PC-3 (cell line): ENCODE results near the gene WDR90. TPM values are rescaled to one million over a fixed set of nuclear protein-coding genes. Genes with fewer than 3 reads are reported as not detected.

ENCODE experiments used
- ATAC-seq: fragments of 200-7000 bp; cut with Tn5 transposase; 2 replicates; pipeline ENCODE4 v1.9.1; 2020; ENCODE audit warnings: mild to moderate bottlenecking, moderate library complexity
- BruUV-seq: library from RNA; stranded (reverse); fragments of 400-500 nt; replicated peaks from 2 replicates; lab custom pipeline; 2021; lab: Mats Ljungman, UMichigan
- CTCF ChIA-PET: fragments of 300-600 bp; sonication (Branson Sonifier 250); formaldehyde crosslinking; loops from one replicate; lab custom pipeline; 2022; ENCODE audit warnings: antibody characterized with exemption; lab: Charles Lee
- POLR2A ChIA-PET: fragments of 300-600 bp; sonication (Branson Sonifier 250); formaldehyde crosslinking; loops from one replicate; lab custom pipeline; 2022; ENCODE audit warnings: antibody characterized with exemption; ENCODE audit not compliant: unreplicated experiment; lab: Charles Lee
- DNase-seq: peaks from one replicate; pipeline ENCODE4 v3.0.0-alpha.2; 2015
- H2AFZ ChIP-seq: fragments of 300-600 bp; sonication (generic); 2 replicates; pipeline ENCODE4 v1.6.0; 2016; ENCODE audit warnings: antibody characterized with exemption, low read length
- H3F3A ChIP-seq: fragments of 300-600 bp; sonication (generic); one replicate; pipeline ENCODE4 v1.6.0; 2017; ENCODE audit warnings: antibody characterized with exemption, low read length, control low read depth, mild to moderate bottlenecking; ENCODE audit not compliant: unreplicated experiment
- H3K27ac ChIP-seq: fragments of 300-600 bp; sonication (generic); 2 replicates; pipeline ENCODE4 v1.5.1; 2016; ENCODE audit warnings: mild to moderate bottlenecking, low read length
- H3K27me3 ChIP-seq: fragments of 300-600 bp; sonication (generic); 2 replicates; pipeline ENCODE4 v1.6.1; 2016; ENCODE audit warnings: low read length, mixed read lengths
- H3K36me3 ChIP-seq: fragments of 300-600 bp; sonication (generic); 2 replicates; pipeline ENCODE4 v1.6.1; 2016; ENCODE audit warnings: low read depth, mixed run types, low read length, mixed read lengths
- H3K4me1 ChIP-seq: fragments of 300-600 bp; sonication (generic); 2 replicates; pipeline ENCODE4 v1.5.1; 2016; ENCODE audit warnings: low read length; ENCODE audit not compliant: insufficient read depth
- H3K4me2 ChIP-seq: fragments of 300-600 bp; sonication (generic); 2 replicates; pipeline ENCODE4 v1.6.0; 2016; ENCODE audit warnings: low read length
- H3K4me3 ChIP-seq: fragments of 300-600 bp; sonication (generic); 2 replicates; pipeline ENCODE4 v1.5.1; 2016; ENCODE audit warnings: mild to moderate bottlenecking, low read length, mixed read lengths
- H3K79me2 ChIP-seq: fragments of 300-600 bp; sonication (generic); 2 replicates; pipeline ENCODE4 v1.6.1; 2017; ENCODE audit warnings: low read length, mixed read lengths
- H3K9ac ChIP-seq: fragments of 300-600 bp; sonication (generic); 2 replicates; pipeline ENCODE4 v1.6.0; 2016; ENCODE audit warnings: mild to moderate bottlenecking, low read length
- H3K9me2 ChIP-seq: fragments of 300-600 bp; sonication (generic); replicated peaks from 2 replicates; pipeline ENCODE4 v1.6.1; 2016; ENCODE audit warnings: mixed run types, low read length, mixed read lengths
- H3K9me3 ChIP-seq: fragments of 300-600 bp; sonication (generic); 2 replicates; pipeline ENCODE4 v1.6.1; 2016; ENCODE audit warnings: low read length, mixed read lengths
- H4K20me1 ChIP-seq: fragments of 300-600 bp; sonication (generic); 2 replicates; pipeline ENCODE4 v1.6.1; 2016; ENCODE audit warnings: low read length, mixed read lengths
- EZH2 ChIP-seq: fragments of 300-600 bp; sonication (generic); IDR thresholded peaks from one replicate; pipeline ENCODE4 v1.6.1; 2017; ENCODE audit warnings: antibody characterized with exemption, mild to moderate bottlenecking, low read length; ENCODE audit not compliant: unreplicated experiment
- EZH2phosphoT487 ChIP-seq: fragments of 300-600 bp; sonication (generic); IDR thresholded peaks from 2 replicates; pipeline ENCODE4 v1.6.1; 2018; ENCODE audit warnings: mild to moderate bottlenecking, antibody characterized with exemption, low read length, borderline replicate concordance
- intact Hi-C: fragments of 100-400 bp; cut with micrococcal nuclease; formaldehyde crosslinking; loops from 2 replicates; pipeline ENCODE4 v1.9.0; 2023
- total RNA-seq: library from RNA; depleted of rRNA; stranded (reverse); fragments of >200 nt; gene quantifications from 2 replicates; pipeline ENCODE4 v1.2.3, GENCODE V29; 2014
- TF ChIP-seq, protein P1 (sequence below): fragments of 300-600 bp; sonication (generic); conservative IDR thresholded peaks from 2 replicates; pipeline ENCODE4 v1.5.1; 2017; ENCODE audit warnings: antibody characterized with exemption, low read depth, mild to moderate bottlenecking, low read length

Gene WDR90
- total RNA-seq, 1 experiment from 2014 or later = 44.4 TPM

DNA sequence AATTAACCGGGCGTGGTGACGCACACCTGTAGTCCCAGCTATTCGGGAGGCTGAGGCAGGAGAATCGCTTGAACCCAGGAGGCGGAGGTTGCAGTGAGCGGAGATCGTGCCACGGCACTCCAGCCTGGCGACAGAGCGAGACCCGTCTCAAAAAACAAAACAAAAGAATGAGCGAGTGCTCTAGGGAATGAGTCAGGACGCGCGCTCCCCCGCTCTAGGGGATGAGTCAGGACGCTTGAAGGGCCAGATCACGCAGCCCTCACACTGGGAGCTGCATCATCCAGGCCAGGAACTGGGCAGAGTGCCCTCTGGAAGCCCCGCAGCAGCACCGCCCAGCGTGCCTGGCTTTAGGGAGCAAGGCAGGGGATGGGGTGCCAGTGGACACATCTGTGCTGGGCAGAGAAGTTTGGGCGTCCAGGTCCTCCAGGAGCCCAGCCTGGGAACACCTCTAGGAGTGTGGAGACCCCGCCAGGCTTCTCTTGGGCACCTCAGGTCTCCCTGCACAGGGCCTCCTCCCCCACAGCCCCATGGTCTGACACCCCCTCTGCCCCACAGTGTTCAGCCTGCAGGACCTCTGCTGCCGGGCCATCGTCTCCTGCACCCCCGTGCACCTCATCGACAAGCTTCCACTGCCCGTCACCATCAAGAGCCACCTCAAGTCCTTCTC lies 22.2 kb upstream of the WDR90 start:
- ChIA-PET CTCF (no interaction called here), POLR2A (interaction anchor here (0.6 kb wide), 1 partner anchor 370 kb away, joined by 16 read pairs; no protein-coding TSS in a partner anchor)
- Histone ChIP-seq H4K20me1 (no peaks in the 10 kb centered on the region), H3K9ac (no peak overlapping the region), H3F3A (no peaks in the 10 kb centered on the region), H3K79me2 (0 out of 2 replicates have a peak, but pooled peaks cover 3% of the 10 kb centered on the region), H3K4me3 (peak overlapping the region; percentile 27; the same call in 1 of the 2 replicates), H3K36me3 (no peaks in the 10 kb centered on the region), H2AFZ (no peak overlapping the region), H3K4me1 (peaks cover 27% of the 10 kb centered on the region), H3K9me3 (no peaks in the 10 kb centered on the region), H3K27ac (peak overlapping the region; percentile 44), H3K27me3 (no peaks in the 10 kb centered on the region), H3K4me2 (peak overlapping the region; percentile 67), H3K9me2 (no peaks in the 10 kb centered on the region)
- no TSS peak for BruUV-seq
- ATAC-seq (peak; percentile 84), DNase-seq (peak; percentile 92)
- intact Hi-C loops = no loop called here
- TF ChIP-seq EZH2 (no peak), EZH2phosphoT487 (peak; percentile 74)
- TF ChIP-seq, protein P1, sequence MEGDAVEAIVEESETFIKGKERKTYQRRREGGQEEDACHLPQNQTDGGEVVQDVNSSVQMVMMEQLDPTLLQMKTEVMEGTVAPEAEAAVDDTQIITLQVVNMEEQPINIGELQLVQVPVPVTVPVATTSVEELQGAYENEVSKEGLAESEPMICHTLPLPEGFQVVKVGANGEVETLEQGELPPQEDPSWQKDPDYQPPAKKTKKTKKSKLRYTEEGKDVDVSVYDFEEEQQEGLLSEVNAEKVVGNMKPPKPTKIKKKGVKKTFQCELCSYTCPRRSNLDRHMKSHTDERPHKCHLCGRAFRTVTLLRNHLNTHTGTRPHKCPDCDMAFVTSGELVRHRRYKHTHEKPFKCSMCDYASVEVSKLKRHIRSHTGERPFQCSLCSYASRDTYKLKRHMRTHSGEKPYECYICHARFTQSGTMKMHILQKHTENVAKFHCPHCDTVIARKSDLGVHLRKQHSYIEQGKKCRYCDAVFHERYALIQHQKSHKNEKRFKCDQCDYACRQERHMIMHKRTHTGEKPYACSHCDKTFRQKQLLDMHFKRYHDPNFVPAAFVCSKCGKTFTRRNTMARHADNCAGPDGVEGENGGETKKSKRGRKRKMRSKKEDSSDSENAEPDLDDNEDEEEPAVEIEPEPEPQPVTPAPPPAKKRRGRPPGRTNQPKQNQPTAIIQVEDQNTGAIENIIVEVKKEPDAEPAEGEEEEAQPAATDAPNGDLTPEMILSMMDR = no peak

GRCh38 chr16:627454-628239 lies 21.5 kb upstream of the WDR90 start:
- TF ChIP-seq EZH2 (no peak), EZH2phosphoT487 (no peak)
- TF ChIP-seq, protein P1 = no peak
- ChIA-PET CTCF (no interaction called here), POLR2A (interaction anchor here (0.6 kb wide), 1 partner anchor 371 kb away, joined by 16 read pairs; no protein-coding TSS in a partner anchor)
- Histone ChIP-seq H3K4me3 (no peak overlapping the region), H3F3A (no peaks in the 10 kb centered on the region), H3K36me3 (no peaks in the 10 kb centered on the region), H3K9me3 (no peaks in the 10 kb centered on the region), H3K4me1 (peaks cover 20% of the 10 kb centered on the region), H4K20me1 (no peaks in the 10 kb centered on the region), H2AFZ (no peak overlapping the region), H3K9me2 (no peaks in the 10 kb centered on the region), H3K27ac (peak overlapping the region; percentile 37), H3K27me3 (no peaks in the 10 kb centered on the region), H3K9ac (no peak overlapping the region), H3K4me2 (peak overlapping the region; percentile 67), H3K79me2 (0 out of 2 replicates have a peak, but pooled peaks cover 3% of the 10 kb centered on the region)
- intact Hi-C loops = no loop called here
- ATAC-seq (peak; percentile 51), DNase-seq (peak; percentile 46)
- no TSS peak for BruUV-seq
